ENCODE results near the gene ZNF275. TPM values are rescaled to one million over a fixed set of nuclear protein-coding genes. Genes with fewer than 3 reads are reported as not detected.

ZNF275 gene
- total and polyA plus RNA-seq, 12 donors: 2.3 to 10.1 (median 7.2) TPM

DNA sequence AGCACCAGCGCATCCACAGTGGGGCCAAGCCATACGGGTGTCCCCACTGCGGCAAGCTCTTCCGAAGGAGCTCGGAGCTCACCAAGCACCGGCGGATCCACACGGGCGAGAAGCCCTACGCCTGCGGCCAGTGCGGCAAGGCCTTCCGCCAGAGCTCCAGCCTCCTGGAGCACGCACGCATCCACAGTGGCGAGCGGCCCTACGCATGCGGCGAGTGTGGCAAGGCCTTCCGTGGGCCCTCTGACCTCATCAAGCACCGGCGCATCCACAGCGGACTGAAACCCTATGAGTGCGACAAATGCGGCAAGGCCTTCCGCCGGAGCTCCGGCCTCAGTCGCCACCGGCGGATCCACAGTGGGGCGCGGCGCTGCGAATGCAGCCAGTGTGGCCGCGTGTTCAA, 13.6 kb downstream of the ZNF275 start:
- Histone ChIP-seq H3K4me3 (no peak overlapping the region), H3K27me3 (peaks cover 0 to 4% (median 0%) of the 10 kb centered on the region in 7 donors), H3K4me1 (peaks cover 0 to 2% (median 0%) of the 10 kb centered on the region in 9 donors), H3K9me3 (peaks cover 0 to 3% (median 0%) of the 10 kb centered on the region in 11 donors), H3K27ac (no peak overlapping the region), H3K36me3 (peaks cover 0 to 60% (median 0%) of the 10 kb centered on the region in 9 donors)
- TF ChIP-seq, protein P1, sequence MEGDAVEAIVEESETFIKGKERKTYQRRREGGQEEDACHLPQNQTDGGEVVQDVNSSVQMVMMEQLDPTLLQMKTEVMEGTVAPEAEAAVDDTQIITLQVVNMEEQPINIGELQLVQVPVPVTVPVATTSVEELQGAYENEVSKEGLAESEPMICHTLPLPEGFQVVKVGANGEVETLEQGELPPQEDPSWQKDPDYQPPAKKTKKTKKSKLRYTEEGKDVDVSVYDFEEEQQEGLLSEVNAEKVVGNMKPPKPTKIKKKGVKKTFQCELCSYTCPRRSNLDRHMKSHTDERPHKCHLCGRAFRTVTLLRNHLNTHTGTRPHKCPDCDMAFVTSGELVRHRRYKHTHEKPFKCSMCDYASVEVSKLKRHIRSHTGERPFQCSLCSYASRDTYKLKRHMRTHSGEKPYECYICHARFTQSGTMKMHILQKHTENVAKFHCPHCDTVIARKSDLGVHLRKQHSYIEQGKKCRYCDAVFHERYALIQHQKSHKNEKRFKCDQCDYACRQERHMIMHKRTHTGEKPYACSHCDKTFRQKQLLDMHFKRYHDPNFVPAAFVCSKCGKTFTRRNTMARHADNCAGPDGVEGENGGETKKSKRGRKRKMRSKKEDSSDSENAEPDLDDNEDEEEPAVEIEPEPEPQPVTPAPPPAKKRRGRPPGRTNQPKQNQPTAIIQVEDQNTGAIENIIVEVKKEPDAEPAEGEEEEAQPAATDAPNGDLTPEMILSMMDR (IDR thresholded peaks at IDR 0.05): no peak
- 97 to 99% methylated on average over 23 to 38 of the region's 38 CpGs for WGBS, 2 donors
- ATAC-seq: no peak
- intact Hi-C loops (cut with DNase I): no loop called here
- no peak for DNase-seq

DNA sequence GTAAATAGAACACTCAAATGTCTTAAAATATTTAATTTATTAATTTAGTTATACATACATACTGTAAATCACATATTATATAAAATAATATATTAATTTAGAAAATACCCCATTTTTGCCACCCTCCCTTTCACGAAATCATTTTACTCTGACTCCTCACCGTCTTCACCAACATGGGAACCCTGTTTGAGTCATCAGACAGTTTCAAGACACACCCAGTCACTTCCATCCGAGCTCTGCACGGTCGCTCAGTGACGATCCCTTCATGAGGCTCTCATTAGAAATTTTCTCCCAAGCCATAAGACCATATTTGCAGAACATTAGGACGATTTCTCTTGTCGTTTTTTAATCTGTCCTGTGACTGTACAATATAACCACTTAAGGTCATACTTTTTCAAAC, 14.5 kb downstream of the ZNF275 start:
- 94 to 95% methylated on average over 8 of the region's 8 CpGs for WGBS, 2 donors
- no peak for ATAC-seq
- Histone ChIP-seq H3K27me3 (peaks cover 0 to 4% (median 0%) of the 10 kb centered on the region in 7 donors), H3K27ac (no peak overlapping the region), H3K36me3 (peaks cover 0 to 60% (median 0%) of the 10 kb centered on the region in 9 donors), H3K4me1 (no peaks in the 10 kb centered on the region), H3K4me3 (no peak overlapping the region), H3K9me3 (peaks cover 0 to 3% (median 0%) of the 10 kb centered on the region in 11 donors)
- DNase-seq: no peak
- intact Hi-C loops (cut with DNase I): no loop called here
- TF ChIP-seq, protein P1 (IDR thresholded peaks at IDR 0.05): no peak

DNA sequence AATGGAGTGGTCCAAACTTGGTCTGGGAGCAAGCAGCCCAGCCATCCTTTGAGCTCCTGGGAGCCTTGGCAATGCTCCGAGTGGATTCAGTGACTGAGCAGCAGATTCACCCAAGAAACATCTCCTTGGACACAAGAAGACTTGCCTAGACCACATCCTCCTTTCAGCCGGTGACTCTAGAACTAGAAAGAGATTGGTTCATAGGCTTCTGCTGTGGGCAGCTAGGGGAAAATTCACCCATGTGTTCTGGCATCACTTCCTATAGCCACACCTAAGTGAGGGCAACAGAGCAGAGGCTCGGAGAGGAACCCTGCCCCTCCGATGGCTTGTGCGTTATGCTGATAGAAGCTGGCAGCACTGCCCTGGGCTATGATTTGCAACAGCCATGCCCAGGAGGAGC, 16.0 kb downstream of the ZNF275 start:
- WGBS, 2 donors: 89 to 95% methylated on average over 5 of the region's 5 CpGs
- intact Hi-C loops (cut with DNase I): no loop called here
- peaks cover 0 to 4% (median 0%) of the 10 kb centered on the region in 7 donors for H3K27me3 ChIP-seq
- no peak overlapping the region for H3K27ac ChIP-seq
- TF ChIP-seq, protein P1 (IDR thresholded peaks at IDR 0.05): no peak
- ATAC-seq (no peak), DNase-seq (no peak)
- no peaks in the 10 kb centered on the region for H3K4me1 ChIP-seq
- H3K4me3 ChIP-seq: no peak overlapping the region
- H3K9me3 ChIP-seq: peaks cover 0 to 3% (median 0%) of the 10 kb centered on the region in 11 donors
- H3K36me3 ChIP-seq: peaks cover 0 to 49% (median 0%) of the 10 kb centered on the region in 9 donors

DNA sequence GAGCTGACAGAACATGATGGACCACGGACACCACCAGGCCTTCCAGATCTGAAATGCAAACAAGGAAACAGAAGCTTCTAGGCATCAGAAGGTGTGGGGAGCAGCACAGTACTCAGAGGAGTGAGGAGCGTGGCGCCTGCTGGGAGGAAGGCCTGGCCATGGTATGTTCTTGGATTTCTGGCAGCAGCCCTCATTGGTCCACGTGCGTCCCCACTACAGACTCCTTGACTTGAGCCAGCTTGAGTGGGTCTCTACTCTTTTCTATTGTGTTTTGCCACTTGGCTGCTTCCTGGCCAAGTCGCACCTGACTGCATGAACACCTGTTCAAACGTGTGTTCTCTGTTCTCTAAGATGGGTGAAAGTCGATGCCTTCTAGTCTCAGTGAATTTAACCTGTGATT, 18.0 kb downstream of the ZNF275 start:
- ATAC-seq: no peak
- no peaks in the 10 kb centered on the region for H3K27me3 ChIP-seq
- TF ChIP-seq, protein P1 (IDR thresholded peaks at IDR 0.05): no peak
- intact Hi-C loops (cut with DNase I): no loop called here
- DNase-seq: no peak
- 95 to 99% methylated on average over 8 of the region's 8 CpGs for WGBS, 2 donors
- no peaks in the 10 kb centered on the region for H3K4me1 ChIP-seq
- no peak overlapping the region for H3K27ac ChIP-seq
- peaks cover 0 to 15% (median 0%) of the 10 kb centered on the region in 11 donors for H3K9me3 ChIP-seq
- peaks cover 0 to 33% (median 0%) of the 10 kb centered on the region in 9 donors for H3K36me3 ChIP-seq
- H3K4me3 ChIP-seq: no peak overlapping the region
